ENCODE results near the gene ANKRD42. TPM values are rescaled to one million over a fixed set of nuclear protein-coding genes. Genes with fewer than 3 reads are reported as not detected.

ANKRD42 gene
- total RNA-seq (2013): 13.0 TPM
- polyA plus RNA-seq (1 to 10 TPM; 4.3 to 6.2 (median 6.1) TPM), polyA minus RNA-seq (3.7 and 6.4 TPM in 2 replicates), total RNA-seq (2.3 to 22.7 (median 13.5) reads per million in 11 experiments)

- peak within 1 kb of the TSS; percentile 97 to 99 for H3K4me3 Mint-ChIP-seq
- intact Hi-C loops (cut with micrococcal nuclease): loop anchor here (1.0 to 10.0 kb wide), 6 partner anchors 36 to 293 kb away; partner anchors contain the start of genes CCDC90B (in 2 of the 2), PCF11 (in 2 of the 2), DDIAS (in 1 of the 2) and PRCP (in 1 of the 2)
These were observed at the start of gene ANKRD42 for GRCh38 chr11:83193315-83194280. Gene ANKRD42 (plus strand): TSS chr11:83193712. CDS start chr11:83194671, 959 bp downstream.

More at GRCh38 chr11:83193315-83194280, at the start of gene ANKRD42:
- H3K9ac ChIP-seq (ENCODE audit: insufficient read depth, low read length, poor library complexity, severe bottlenecking): peak within 1 kb of the TSS; percentile 85
- H3K9me3 Mint-ChIP-seq: no peaks in the 10 kb centered on the region
- TF ChIP-seq CTCF (IDR thresholded peaks at IDR 0.05): no peak
- peaks cover 23 to 27% of the 10 kb centered on the region in 2 donors for H3K4me1 ChIP-seq (ENCODE audit: control insufficient read depth in 1 of 2, insufficient read depth in 2 of 2, low read length in 2 of 2)
- no peaks in the 10 kb centered on the region for H3K9me3 ChIP-seq (replicated peaks in 1 of 2; ENCODE audit: control insufficient read depth in 1 of 2, insufficient read depth in 1 of 2, low read length in 2 of 2)
- peaks cover 21 to 40% of the 10 kb centered on the region in 2 donors for H3K36me3 ChIP-seq (replicated peaks in 1 of 2; ENCODE audit: control insufficient read depth in 1 of 2, insufficient read depth in 2 of 2, low read length in 2 of 2)
- H3K4me2 ChIP-seq (replicated peaks; ENCODE audit: extremely low read depth, low read length, poor library complexity, severe bottlenecking): peak within 1 kb of the TSS; percentile 98
- WGBS (ENCODE audit: insufficient coverage): under 1% methylated on average over 58 of the region's 67 CpGs
- H2AFZ ChIP-seq (ENCODE audit: insufficient read depth, low read depth, low read length, poor library complexity, severe bottlenecking): peak within 1 kb of the TSS; percentile 90
- H4K20me1 ChIP-seq (ENCODE audit: insufficient read depth, low read length): peaks cover 2% of the 10 kb centered on the region
- H3K79me2 ChIP-seq (ENCODE audit: insufficient read depth, low read length): peaks cover 28% of the 10 kb centered on the region
- H3K27me3 Mint-ChIP-seq (ENCODE audit: low read depth in 3 of 3): no peaks in the 10 kb centered on the region
- H3K36me3 Mint-ChIP-seq: peaks cover 32 to 41% of the 10 kb centered on the region in 2 donors
- peak; percentile 90 to 96 (median 96) for DNase-seq
- peak within 1 kb of the TSS; percentile 93 to 96 for H3K27ac ChIP-seq (ENCODE audit: low read depth in 1 of 2, low read length in 2 of 2)
- peaks cover 31% of the 10 kb centered on the region for H3K4me1 Mint-ChIP-seq
- no peaks in the 10 kb centered on the region for H3K27me3 ChIP-seq (ENCODE audit: control insufficient read depth in 2 of 2, insufficient read depth in 2 of 2, low read length in 2 of 2)
- peak within 1 kb of the TSS; percentile 97 to 100 (median 99) for H3K27ac Mint-ChIP-seq
- H3K4me3 ChIP-seq (replicated peaks in 1 of 3; ENCODE audit: low read depth in 2 of 3, low read length in 3 of 3): peak within 1 kb of the TSS; percentile 82 to 99 (median 85)

Data from CD14-positive monocyte (primary cell).